Measurements from ENCODE around the gene CCDC34.

- no peak for TF ChIP-seq CTCF (IDR thresholded peaks at IDR 0.05)
- TF ChIP-seq POLR2A (IDR thresholded peaks at IDR 0.05) = no peak
These were observed 7.4 kb downstream of the CCDC34 start for GRCh38 chr11:27355575-27356104.
